PC-9 (cell line): Measurements from ENCODE around the gene ITIH3.

ENCODE experiments used
- CTCF ChIP-seq: fragments of 200-600 bp; sonication (generic); conservative IDR thresholded peaks from 2 replicates; pipeline ENCODE4 v1.6.1; 2017; ENCODE audit warnings: mixed run types, antibody characterized with exemption, mild to moderate bottlenecking, moderate library complexity
- EZH2 ChIP-seq: fragments of 200-600 bp; sonication (generic); IDR thresholded peaks from 2 replicates; pipeline ENCODE4 v1.8.0; 2017; ENCODE audit warnings: antibody characterized with exemption, low read depth

DNA sequence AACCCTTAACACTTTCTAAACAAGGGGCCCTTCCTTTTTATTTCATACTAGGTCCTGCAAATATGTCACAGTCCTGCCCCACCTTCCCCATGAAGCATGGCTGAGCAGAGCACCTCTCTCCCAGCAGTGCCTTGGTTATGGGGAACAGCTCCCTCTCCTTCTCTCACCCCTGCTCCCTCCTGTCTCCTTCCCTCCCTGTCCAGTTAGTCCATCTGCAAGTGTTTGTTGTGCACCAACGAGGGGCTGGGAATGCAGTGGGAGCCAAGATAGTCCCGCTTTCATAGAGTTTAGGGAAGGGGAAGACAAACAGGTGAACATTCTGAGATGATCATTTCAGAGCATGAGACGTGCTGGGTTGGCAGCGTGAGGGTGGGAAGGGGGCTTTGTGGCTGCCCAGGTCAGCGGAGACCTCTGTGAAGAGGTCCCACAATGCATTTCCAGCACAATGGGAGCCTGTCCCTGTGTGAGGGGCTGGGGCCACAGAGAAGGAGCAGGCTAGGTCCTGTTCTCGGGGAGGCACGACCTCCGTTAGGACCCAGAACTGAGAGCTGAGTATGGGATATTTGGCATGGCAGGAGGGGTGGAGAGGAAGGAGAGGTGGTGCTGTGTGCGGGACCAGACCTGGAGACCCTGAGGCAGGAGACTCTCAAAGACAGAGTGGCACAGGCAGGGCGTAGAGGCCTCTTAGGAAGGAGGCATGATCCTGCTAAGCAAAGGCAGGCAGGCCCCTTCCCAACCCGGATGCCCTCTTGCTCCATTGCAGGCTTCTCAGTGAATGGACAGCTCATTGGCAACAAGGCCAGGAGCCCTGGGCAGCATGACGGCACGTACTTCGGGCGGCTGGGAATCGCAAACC, 5.5 kb upstream of the ITIH3 start:
- TF ChIP-seq CTCF (no peak), EZH2 (no peak)
